H1 (cell line): ENCODE data around the gene ZNF423. TPM values are rescaled to one million over a fixed set of nuclear protein-coding genes. Genes with fewer than 3 reads are reported as not detected.

Experiments
- CTCF ChIA-PET: fragments of 300-600 bp; sonication (Branson Sonifier 250); formaldehyde crosslinking; loops from one replicate; lab custom pipeline; 2021; ENCODE audit not compliant: partially characterized antibody; lab: Charles Lee
- POLR2A ChIA-PET: fragments of 300-600 bp; sonication (Branson Sonifier 250); formaldehyde crosslinking; loops from one replicate; lab custom pipeline; 2021; ENCODE audit warnings: inconsistent platforms; ENCODE audit not compliant: partially characterized antibody; lab: Charles Lee
- DNase-seq, 2 experiments: peaks; one replicate each; pipeline versions ENCODE4 v3.0.0 to v3.0.0-alpha.2; 2010 to 2022; ENCODE audit warnings: low spot score in 2 of 2, low read depth in 1 of 2, mixed read lengths in 1 of 2
- FAIRE-seq: peaks from 2 replicates; lab custom pipeline; 2011; peaks lifted over from hg19 to GRCh38; lab: Jason Lieb, UNC
- H2AFZ ChIP-seq: 2 replicates; pipeline ENCODE4 v1.8.1; 2012; ENCODE audit warnings: low read length, inconsistent platforms
- H2AK5ac ChIP-seq: 2 replicates; pipeline ENCODE4 v1.6.1; 2013; ENCODE audit warnings: low read depth, low read length
- H2BK120ac ChIP-seq: replicated peaks from 2 replicates; pipeline ENCODE3; 2013; ENCODE audit warnings: low read depth, low read length, inconsistent platforms
- H2BK12ac ChIP-seq: 2 replicates; pipeline ENCODE4 v1.6.1; 2013; ENCODE audit warnings: low read depth, low read length
- H2BK15ac ChIP-seq: 2 replicates; pipeline ENCODE4 v1.6.1; 2013; ENCODE audit warnings: low read length
- H2BK20ac ChIP-seq: 2 replicates; pipeline ENCODE4 v1.6.1; 2013; ENCODE audit warnings: low read length
- H2BK5ac ChIP-seq: 2 replicates; pipeline ENCODE4 v1.6.1; 2013; ENCODE audit warnings: low read depth, low read length
- H3K14ac ChIP-seq: 2 replicates; pipeline ENCODE4 v1.6.1; 2013; ENCODE audit warnings: inconsistent platforms; ENCODE audit not compliant: insufficient read length
- H3K18ac ChIP-seq: 2 replicates; pipeline ENCODE4 v1.6.1; 2013; ENCODE audit warnings: low read length; ENCODE audit errors: extremely low read depth
- H3K23ac ChIP-seq: 2 replicates; pipeline ENCODE4 v1.6.1; 2013; ENCODE audit warnings: inconsistent platforms; ENCODE audit not compliant: insufficient read length
- H3K23me2 ChIP-seq: 2 replicates; pipeline ENCODE4 v1.6.1; 2013; ENCODE audit warnings: low read depth, low read length
- H3K27ac ChIP-seq: 2 replicates; pipeline ENCODE4 v1.6.1; 2011; ENCODE audit warnings: low read depth, low read length, inconsistent platforms
- H3K27me3 ChIP-seq, 4 experiments: replicated peaks in 1 of 4; 1 replicate in 1 of 4; 2 replicates in 3 of 4; pipeline versions ENCODE4 v1.6.1 to v1.8.1; 2011 to 2013; ENCODE audit warnings: low read length in 3 of 4, mild to moderate bottlenecking in 3 of 4, inconsistent platforms in 2 of 4, mixed read lengths in 2 of 4, moderate library complexity in 1 of 4; ENCODE audit not compliant: control insufficient read depth in 3 of 4, insufficient read depth in 3 of 4; ENCODE audit errors: extremely low read depth in 1 of 4
- H3K36me3 ChIP-seq, 4 experiments: 2 replicates each; pipeline versions ENCODE4 v1.6.1 to v1.8.1; 2011 to 2013; ENCODE audit warnings: mild to moderate bottlenecking in 4 of 4, low read length in 3 of 4, moderate library complexity in 2 of 4, control low read depth in 1 of 4, inconsistent platforms in 1 of 4; ENCODE audit not compliant: insufficient read depth in 4 of 4, control insufficient read depth in 2 of 4
- H3K4ac ChIP-seq: replicated peaks from 2 replicates; pipeline ENCODE3; 2013; ENCODE audit warnings: low read length, low read depth, mixed read lengths, inconsistent platforms; ENCODE audit not compliant: insufficient read length
- H3K4me1 ChIP-seq, 4 experiments: replicated peaks in 1 of 4; 1 replicate in 1 of 4; 2 replicates in 3 of 4; pipeline versions ENCODE4 v1.6.1 to v1.8.1; 2011 to 2013; ENCODE audit warnings: low read length in 3 of 4, inconsistent platforms in 2 of 4, mixed read lengths in 1 of 4; ENCODE audit not compliant: insufficient read depth in 4 of 4, control insufficient read depth in 3 of 4
- H3K4me2 ChIP-seq, 2 experiments: 2 replicates each; pipeline versions ENCODE4 v1.6.1 to v1.8.1; 2011 to 2013; ENCODE audit warnings: low read depth in 2 of 2, low read length in 2 of 2, control low read depth in 1 of 2, inconsistent platforms in 1 of 2, mild to moderate bottlenecking in 1 of 2; ENCODE audit not compliant: insufficient read depth in 1 of 2
- H3K4me3 ChIP-seq, 4 experiments: fragments of 200-600, 300-600 bp in 1 of 4; sonication (generic), shearing (Covaris generic), sonication (Bioruptor Twin) in 1 of 4; 2 replicates each; pipeline versions ENCODE4 v1.5.1 to v1.8.1; 2011 to 2016; ENCODE audit warnings: low read length in 4 of 4, low read depth in 3 of 4, control low read depth in 2 of 4, inconsistent platforms in 2 of 4, mild to moderate bottlenecking in 2 of 4, mixed read lengths in 1 of 4, moderate library complexity in 1 of 4; ENCODE audit not compliant: insufficient read depth in 2 of 4; ENCODE audit errors: extremely low read depth in 1 of 4
- H3K56ac ChIP-seq: replicated peaks from 2 replicates; pipeline ENCODE3; 2013; ENCODE audit warnings: low read depth, mild to moderate bottlenecking, mixed read lengths, low read length, inconsistent platforms; ENCODE audit not compliant: insufficient read length
- H3K79me1 ChIP-seq: 2 replicates; pipeline ENCODE4 v1.6.1; 2013; ENCODE audit warnings: low read depth, low read length, control low read depth
- H3K79me2 ChIP-seq, 2 experiments: 2 replicates each; pipeline versions ENCODE4 v1.6.1 to v1.8.1; 2012 to 2013; ENCODE audit warnings: low read length in 2 of 2, mild to moderate bottlenecking in 2 of 2, inconsistent platforms in 1 of 2; ENCODE audit not compliant: insufficient read depth in 2 of 2, control insufficient read depth in 1 of 2
- H3K9ac ChIP-seq, 4 experiments: replicated peaks in 1 of 4; 1 replicate in 1 of 4; 2 replicates in 3 of 4; pipeline versions ENCODE4 v1.6.1 to v1.8.1; 2011 to 2013; ENCODE audit warnings: low read depth in 3 of 4, low read length in 3 of 4, control low read depth in 2 of 4, mild to moderate bottlenecking in 2 of 4, moderate library complexity in 2 of 4, inconsistent platforms in 1 of 4; ENCODE audit errors: extremely low read depth in 1 of 4
- H3K9me3 ChIP-seq, 2 experiments: 2 replicates each; pipeline versions ENCODE4 v1.6.1 to v1.8.1; 2012 to 2013; ENCODE audit warnings: mild to moderate bottlenecking in 2 of 2, moderate library complexity in 2 of 2, control low read depth in 1 of 2, inconsistent platforms in 1 of 2, low read depth in 1 of 2, low read length in 1 of 2, mixed read lengths in 1 of 2; ENCODE audit not compliant: insufficient read depth in 2 of 2
- H4K20me1 ChIP-seq, 2 experiments: replicated peaks in 1 of 2; 2 replicates each; pipeline versions ENCODE3 to v1.8.1; 2011 to 2013; ENCODE audit warnings: inconsistent platforms in 2 of 2, low read length in 2 of 2, mild to moderate bottlenecking in 1 of 2; ENCODE audit not compliant: insufficient read depth in 2 of 2, control insufficient read depth in 1 of 2
- H4K5ac ChIP-seq: 2 replicates; pipeline ENCODE4 v1.6.1; 2013; ENCODE audit warnings: low read length, low read depth, mixed read lengths, inconsistent platforms; ENCODE audit not compliant: insufficient read length
- H4K8ac ChIP-seq: 2 replicates; pipeline ENCODE4 v1.8.0; 2013; ENCODE audit warnings: mild to moderate bottlenecking, moderate library complexity, low read length, inconsistent platforms; ENCODE audit not compliant: insufficient read depth; ENCODE audit errors: extremely low read depth
- H4K91ac ChIP-seq: replicated peaks from 2 replicates; pipeline ENCODE3; 2013; ENCODE audit warnings: low read length, mixed read lengths, inconsistent platforms; ENCODE audit not compliant: insufficient read length
- WGBS, 2 experiments: shearing (Covaris generic) in 1 of 2; methylation state at CpG; one replicate each; pipeline versions ENCODE4 v1.1.6 to v1.1.7; 2013 to 2015; ENCODE audit warnings: low lambda C conversion rate in 2 of 2, mixed read lengths in 2 of 2, inconsistent platforms in 1 of 2, low coverage in 1 of 2, missing lambda C conversion rate in 1 of 2; ENCODE audit not compliant: insufficient replicate concordance in 2 of 2, insufficient coverage in 1 of 2, insufficient read length in 1 of 2; ENCODE audit errors: extremely low coverage in 1 of 2, missing lambda C conversion rate in 1 of 2; 5-methylcytosine and 5-hydroxymethylcytosine counted together
- polyA plus RNA-seq, 7 experiments: library from polyadenylated mRNA; depleted of rRNA in 3 of 7; stranded (reverse) in 5 of 7; unstranded in 2 of 7; fragments of >200 nt in 5 of 7; fragments of 200-250 nt in 2 of 7; gene quantifications; 1 replicate in 5 of 7; 2 replicates in 1 of 7; 4 replicates in 1 of 7; pipeline versions ENCODE4 v1.2.1 to v1.2.3, GENCODE V29; 2011 to 2013; ENCODE audit warnings: missing spikeins in 2 of 7, mixed read lengths in 2 of 7
- total RNA-seq: library from RNA; stranded (reverse); fragmentation: NEBNext Ultra II Directional; extraction: Animal tissue kit (Norgen Biotek cat#: 25700); gene quantifications from 2 replicates; pipeline ENCODE4 v1.2.1, GENCODE V29; 2021

The ZNF423 gene
- total and polyA plus RNA-seq, 2 of the 8 experiments (the other 6 are each of a cell fraction or from before 2014, with no cell fraction given), result 38.2 to 52.3 TPM

- ChIA-PET CTCF (interaction anchor here (0.7 to 2.1 kb wide), 5 partner anchors 8 to 227 kb away, joined by 3 to 8 read pairs (median 3); no protein-coding TSS in a partner anchor), POLR2A (interaction anchor here (2.1 kb wide), 1 partner anchor 10 kb away, joined by 5 read pairs; no protein-coding TSS in a partner anchor)
- Histone ChIP-seq H3K14ac (no peak overlapping the region), H3K4me3 (no peak overlapping the region), H4K91ac (no peak overlapping the region), H3K18ac (no peak overlapping the region), H4K20me1 (no peaks in the 10 kb centered on the region), H3K56ac (no peak overlapping the region), H2BK20ac (peak overlapping the region; percentile 62; the same call in 1 of the 2 replicates), H4K8ac (no peak overlapping the region), H2AK5ac (no peak overlapping the region), H2BK5ac (no peak overlapping the region), H2AFZ (no peak overlapping the region), H3K4me1 (peaks cover 0 to 5% (median 1%) of the 10 kb centered on the region in 4 experiments; a peak in 2 of 7 replicates), H3K9ac (no peak overlapping the region), H4K5ac (no peak overlapping the region), H3K27me3 (no peaks in the 10 kb centered on the region), H3K36me3 (no peaks in the 10 kb centered on the region), H3K79me1 (peaks cover 7% of the 10 kb centered on the region; the same call in 1 of the 2 replicates), H3K79me2 (no peaks in the 10 kb centered on the region), H2BK15ac (no peak overlapping the region), H3K23me2 (peaks cover 2% of the 10 kb centered on the region; the same call in 1 of the 2 replicates), H2BK12ac (no peak overlapping the region), H2BK120ac (no peak overlapping the region), H3K9me3 (no peaks in the 10 kb centered on the region), H3K4ac (no peak overlapping the region), H3K27ac (no peak overlapping the region), H3K4me2 (no peak overlapping the region), H3K23ac (no peak overlapping the region)
- 73% methylated on average over 9 of the region's 9 CpGs; no CpG with 5 or more reads in 1 of the 2 experiments for WGBS, 2 experiments
- DNase-seq, result no peak
- no peak for FAIRE-seq
These were observed 174.6 kb downstream of the ZNF423 start for GRCh38 chr16:49681217-49681883.
